KMS-11 (cell line): Measurements from ENCODE around the gene SLC35F3.
"Not testable (repeated sequence)": the region's sequence is repeated elsewhere in the genome, so short reads cannot be mapped to it uniquely, and the experiment has no call there.

ENCODE experiments used
- H2AFZ ChIP-seq: fragments of 200-600 bp; sonication (generic); 2 replicates; pipeline ENCODE4 v1.6.1; 2016; ENCODE audit warnings: antibody characterized with exemption, mixed run types, low read depth
- H3K27ac ChIP-seq: fragments of 200-600 bp; sonication (generic); 2 replicates; pipeline ENCODE4 v1.6.1; 2016; ENCODE audit warnings: mild to moderate bottlenecking, mixed run types
- H3K27me3 ChIP-seq: fragments of 200-600 bp; sonication (generic); 2 replicates; pipeline ENCODE4 v1.6.1; 2017; ENCODE audit warnings: mild to moderate bottlenecking, low read depth, mixed run types, moderate library complexity; ENCODE audit not compliant: insufficient read depth
- H3K36me3 ChIP-seq: fragments of 200-600 bp; sonication (generic); 2 replicates; pipeline ENCODE4 v1.6.1; 2017; ENCODE audit warnings: mild to moderate bottlenecking, mixed run types; ENCODE audit not compliant: insufficient read depth
- H3K4me1 ChIP-seq: fragments of 200-600 bp; sonication (generic); 2 replicates; pipeline ENCODE4 v1.6.1; 2016; ENCODE audit warnings: mild to moderate bottlenecking, low read depth, mixed run types; ENCODE audit not compliant: poor library complexity, severe bottlenecking
- H3K4me2 ChIP-seq: fragments of 200-600 bp; sonication (generic); 2 replicates; pipeline ENCODE4 v1.7.0; 2016; ENCODE audit warnings: mild to moderate bottlenecking, mixed run types
- H3K4me3 ChIP-seq: fragments of 200-600 bp; sonication (generic); IDR thresholded peaks from 2 replicates; pipeline ENCODE4 v1.6.1; 2017; ENCODE audit warnings: low read depth, low read length, mixed read lengths; ENCODE audit not compliant: insufficient read depth
- H3K79me2 ChIP-seq: fragments of 200-600 bp; sonication (generic); 2 replicates; pipeline ENCODE4 v1.6.1; 2016; ENCODE audit warnings: low read depth, mixed run types; ENCODE audit not compliant: insufficient read depth
- H3K9ac ChIP-seq: fragments of 200-600 bp; sonication (generic); 2 replicates; pipeline ENCODE4 v1.6.1; 2016; ENCODE audit warnings: mild to moderate bottlenecking, mixed run types
- H4K20me1 ChIP-seq: fragments of 200-600 bp; sonication (generic); 2 replicates; pipeline ENCODE4 v1.6.1; 2016; ENCODE audit warnings: mild to moderate bottlenecking, mixed run types; ENCODE audit not compliant: insufficient read depth
- TF ChIP-seq, protein P1 (sequence below): fragments of 200-600 bp; sonication (generic); conservative IDR thresholded peaks from 2 replicates; pipeline ENCODE4 v1.6.1; 2017; ENCODE audit warnings: low read depth, mild to moderate bottlenecking, antibody characterized with exemption, low read length, moderate library complexity, mixed read lengths

SLC35F3 gene

DNA sequence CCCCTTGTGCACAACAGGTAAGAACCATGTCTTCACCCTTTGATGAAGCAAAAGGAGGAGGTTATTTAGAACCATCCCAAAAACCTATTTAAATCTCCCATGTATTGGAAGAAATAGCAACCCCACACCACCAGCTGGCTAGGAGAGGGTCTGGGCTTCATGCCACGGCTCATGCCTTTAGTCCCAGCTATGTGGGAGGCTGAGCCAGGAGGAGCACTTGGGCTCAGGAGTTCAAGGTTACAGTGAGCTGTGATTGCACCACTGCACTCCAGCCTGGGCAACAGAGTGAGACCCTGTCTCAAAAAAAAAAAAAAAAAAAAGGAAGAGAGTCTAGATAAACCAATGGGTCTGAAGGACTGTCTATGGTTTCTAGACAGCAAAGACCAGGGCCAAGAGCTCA, 270.9 kb downstream of the SLC35F3 start:
- TF ChIP-seq, protein P1, sequence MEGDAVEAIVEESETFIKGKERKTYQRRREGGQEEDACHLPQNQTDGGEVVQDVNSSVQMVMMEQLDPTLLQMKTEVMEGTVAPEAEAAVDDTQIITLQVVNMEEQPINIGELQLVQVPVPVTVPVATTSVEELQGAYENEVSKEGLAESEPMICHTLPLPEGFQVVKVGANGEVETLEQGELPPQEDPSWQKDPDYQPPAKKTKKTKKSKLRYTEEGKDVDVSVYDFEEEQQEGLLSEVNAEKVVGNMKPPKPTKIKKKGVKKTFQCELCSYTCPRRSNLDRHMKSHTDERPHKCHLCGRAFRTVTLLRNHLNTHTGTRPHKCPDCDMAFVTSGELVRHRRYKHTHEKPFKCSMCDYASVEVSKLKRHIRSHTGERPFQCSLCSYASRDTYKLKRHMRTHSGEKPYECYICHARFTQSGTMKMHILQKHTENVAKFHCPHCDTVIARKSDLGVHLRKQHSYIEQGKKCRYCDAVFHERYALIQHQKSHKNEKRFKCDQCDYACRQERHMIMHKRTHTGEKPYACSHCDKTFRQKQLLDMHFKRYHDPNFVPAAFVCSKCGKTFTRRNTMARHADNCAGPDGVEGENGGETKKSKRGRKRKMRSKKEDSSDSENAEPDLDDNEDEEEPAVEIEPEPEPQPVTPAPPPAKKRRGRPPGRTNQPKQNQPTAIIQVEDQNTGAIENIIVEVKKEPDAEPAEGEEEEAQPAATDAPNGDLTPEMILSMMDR, result no peak
- Histone ChIP-seq H3K27ac (no peak overlapping the region), H3K9ac (no peak overlapping the region), H2AFZ (no peak overlapping the region), H4K20me1 (no peaks in the 10 kb centered on the region), H3K79me2 (no peaks in the 10 kb centered on the region), H3K4me2 (no peak overlapping the region), H3K36me3 (no peaks in the 10 kb centered on the region), H3K4me3 (no peak overlapping the region), H3K4me1 (no peaks in the 10 kb centered on the region), H3K27me3 (no peaks in the 10 kb centered on the region)

DNA sequence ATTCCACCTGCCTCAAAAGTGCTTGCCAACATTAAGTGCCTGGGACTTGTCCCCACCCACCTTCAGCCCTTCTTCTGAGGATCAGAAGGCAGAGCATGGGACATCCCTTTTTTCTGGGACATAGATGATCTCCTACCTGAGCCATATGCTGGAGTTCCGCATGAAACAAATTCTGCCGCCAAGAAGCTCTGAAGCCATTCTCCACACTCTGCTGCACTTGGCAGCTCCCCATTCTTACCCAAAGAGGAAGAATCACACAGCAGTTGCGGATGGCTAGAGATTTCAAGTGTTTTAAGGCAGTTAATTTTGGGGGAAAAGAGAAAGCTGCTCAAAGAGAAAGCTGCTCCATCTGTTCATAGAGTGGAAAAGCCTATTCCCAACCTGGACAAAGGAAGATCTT, 271.5 kb downstream of the SLC35F3 start:
- Histone ChIP-seq H4K20me1 (no peaks in the 10 kb centered on the region), H3K27me3 (no peaks in the 10 kb centered on the region), H2AFZ (no peak overlapping the region), H3K36me3 (no peaks in the 10 kb centered on the region), H3K4me2 (no peak overlapping the region), H3K9ac (no peak overlapping the region), H3K4me3 (no peak overlapping the region), H3K79me2 (no peaks in the 10 kb centered on the region), H3K4me1 (no peaks in the 10 kb centered on the region), H3K27ac (no peak overlapping the region)
- TF ChIP-seq, protein P1, result no peak

DNA sequence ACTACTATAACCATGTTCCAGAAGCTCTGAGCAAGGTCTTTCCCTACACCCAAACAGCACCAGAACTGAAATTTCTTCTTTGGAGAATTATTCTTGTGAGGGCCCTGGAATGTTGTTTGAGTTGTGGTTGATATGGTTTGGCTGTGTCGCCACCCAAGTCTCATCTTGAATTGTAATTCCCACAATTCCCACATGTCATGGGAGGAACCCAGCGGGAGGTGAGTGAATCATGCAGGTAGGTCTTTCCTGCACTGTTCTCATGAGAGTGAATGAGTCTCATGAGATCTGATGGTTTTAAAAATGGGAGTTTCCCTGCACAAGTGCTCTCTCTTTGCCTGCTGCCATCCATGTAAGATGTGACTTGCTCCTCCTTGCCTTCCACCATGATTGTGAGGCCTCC, 272.4 kb downstream of the SLC35F3 start:
- H3K36me3 ChIP-seq, H3K9ac ChIP-seq, H3K79me2 ChIP-seq, H3K4me2 ChIP-seq, H4K20me1 ChIP-seq, H3K27ac ChIP-seq, H3K27me3 ChIP-seq, H3K4me1 ChIP-seq, H3K4me3 ChIP-seq, H2AFZ ChIP-seq: not testable (repeated sequence)

DNA sequence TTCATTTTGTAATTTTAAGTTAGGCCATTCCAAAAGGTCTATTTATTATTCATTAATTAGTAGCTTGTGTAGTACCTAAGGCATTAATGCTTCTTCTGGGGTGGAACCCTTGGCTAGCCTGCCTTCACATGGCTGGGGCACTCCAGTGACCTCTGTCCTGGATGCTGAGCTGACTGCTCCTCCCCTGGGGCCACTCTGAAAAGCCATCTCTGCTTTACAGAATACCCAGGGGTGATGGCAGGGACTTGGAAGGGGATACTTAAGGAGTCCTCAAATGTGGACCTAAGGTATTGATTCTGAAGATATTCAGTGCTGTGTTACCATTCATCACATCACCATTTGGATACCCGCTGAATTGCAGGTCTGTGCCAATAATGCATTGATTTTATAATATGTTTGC, 281.0 kb downstream of the SLC35F3 start:
- Histone ChIP-seq H3K27ac (no peak overlapping the region), H3K9ac (no peak overlapping the region), H2AFZ (no peak overlapping the region), H3K79me2 (no peaks in the 10 kb centered on the region), H3K36me3 (no peaks in the 10 kb centered on the region), H3K4me3 (no peak overlapping the region), H3K4me2 (no peak overlapping the region), H4K20me1 (no peaks in the 10 kb centered on the region), H3K4me1 (no peaks in the 10 kb centered on the region), H3K27me3 (no peaks in the 10 kb centered on the region)
- TF ChIP-seq, protein P1, result no peak

DNA sequence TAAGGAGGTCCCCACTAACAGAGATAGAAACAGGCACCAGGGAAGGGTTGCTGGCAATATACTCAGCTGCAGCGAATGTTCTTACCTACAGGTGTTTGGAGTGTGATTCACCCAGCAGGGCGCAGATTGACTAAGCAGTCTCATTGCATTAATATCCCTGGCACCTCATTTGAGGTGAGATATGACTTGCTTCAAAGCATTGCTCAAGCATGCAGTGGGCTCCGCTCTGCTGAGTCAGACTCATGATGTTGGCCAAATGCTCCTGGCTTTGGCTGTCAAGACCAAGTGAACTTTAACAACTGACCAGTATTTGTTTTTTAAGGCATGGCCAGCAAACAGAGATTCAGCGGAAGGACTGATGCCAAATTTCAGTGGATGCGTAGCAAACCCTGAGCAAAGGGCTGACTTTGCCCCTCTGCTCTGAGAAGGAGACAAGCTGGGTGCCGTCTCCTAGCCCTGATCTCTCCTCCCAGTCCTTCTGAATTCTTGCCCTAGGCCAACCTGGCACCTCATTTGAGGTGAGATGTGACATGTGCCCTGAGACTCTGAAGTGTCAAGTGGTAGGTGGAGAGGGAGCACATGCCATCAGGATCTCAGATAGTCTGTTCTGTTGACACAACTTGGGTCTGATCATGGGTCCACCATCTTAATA, 281.7 kb downstream of the SLC35F3 start:
- Histone ChIP-seq H3K4me2 (no peak overlapping the region), H3K9ac (no peak overlapping the region), H3K4me1 (no peaks in the 10 kb centered on the region), H3K27ac (no peak overlapping the region), H3K36me3 (no peaks in the 10 kb centered on the region), H4K20me1 (no peaks in the 10 kb centered on the region), H3K4me3 (no peak overlapping the region), H3K27me3 (no peaks in the 10 kb centered on the region), H3K79me2 (no peaks in the 10 kb centered on the region), H2AFZ (no peak overlapping the region)
- TF ChIP-seq, protein P1, result no peak
